ENCODE measurements around the gene MAGEB3.

MAGEB3 gene

DNA sequence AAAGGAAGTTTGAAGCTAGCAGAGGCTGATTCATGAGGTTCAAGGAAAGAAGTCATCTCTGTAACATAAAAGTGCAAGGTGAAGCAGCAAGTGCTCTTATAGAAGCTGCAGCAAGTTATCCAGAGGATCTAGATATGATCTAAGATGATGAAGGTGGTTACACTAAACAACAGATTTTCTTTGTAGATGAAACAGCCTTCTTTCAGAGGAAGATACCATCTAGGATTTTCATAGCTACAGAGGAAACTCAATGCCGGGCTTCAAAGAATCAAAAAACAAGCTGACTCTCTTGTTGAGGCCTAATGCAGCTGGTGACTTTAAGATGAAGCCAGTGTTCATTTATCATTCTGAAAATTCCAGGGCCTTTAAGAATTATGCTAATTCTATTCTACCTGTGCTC, 50.0 kb downstream of the MAGEB3 start:
- no peak overlapping the region for H2AFZ ChIP-seq (ENCODE audit: low read length)
- no peaks in the 10 kb centered on the region for H3F3A ChIP-seq (ENCODE audit: insufficient read depth, low read length)
- H3K79me2 ChIP-seq (ENCODE audit: low read length), result no peaks in the 10 kb centered on the region
- TF ChIP-seq, protein P1, sequence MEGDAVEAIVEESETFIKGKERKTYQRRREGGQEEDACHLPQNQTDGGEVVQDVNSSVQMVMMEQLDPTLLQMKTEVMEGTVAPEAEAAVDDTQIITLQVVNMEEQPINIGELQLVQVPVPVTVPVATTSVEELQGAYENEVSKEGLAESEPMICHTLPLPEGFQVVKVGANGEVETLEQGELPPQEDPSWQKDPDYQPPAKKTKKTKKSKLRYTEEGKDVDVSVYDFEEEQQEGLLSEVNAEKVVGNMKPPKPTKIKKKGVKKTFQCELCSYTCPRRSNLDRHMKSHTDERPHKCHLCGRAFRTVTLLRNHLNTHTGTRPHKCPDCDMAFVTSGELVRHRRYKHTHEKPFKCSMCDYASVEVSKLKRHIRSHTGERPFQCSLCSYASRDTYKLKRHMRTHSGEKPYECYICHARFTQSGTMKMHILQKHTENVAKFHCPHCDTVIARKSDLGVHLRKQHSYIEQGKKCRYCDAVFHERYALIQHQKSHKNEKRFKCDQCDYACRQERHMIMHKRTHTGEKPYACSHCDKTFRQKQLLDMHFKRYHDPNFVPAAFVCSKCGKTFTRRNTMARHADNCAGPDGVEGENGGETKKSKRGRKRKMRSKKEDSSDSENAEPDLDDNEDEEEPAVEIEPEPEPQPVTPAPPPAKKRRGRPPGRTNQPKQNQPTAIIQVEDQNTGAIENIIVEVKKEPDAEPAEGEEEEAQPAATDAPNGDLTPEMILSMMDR (IDR thresholded peaks at IDR 0.05; ENCODE audit: low read length), result no peak
- TF ChIP-seq EZH2 (optimal IDR thresholded peaks at IDR 0.05; ENCODE audit: low read depth, low read length), result no peak
- no peak for TF ChIP-seq EZH2phosphoT487 (IDR thresholded peaks at IDR 0.05; ENCODE audit: low read length)
- H3K9me2 ChIP-seq (replicated peaks; ENCODE audit: insufficient read depth, low read length), result no peaks in the 10 kb centered on the region
- H3K4me2 ChIP-seq (ENCODE audit: low read depth, low read length), result no peak overlapping the region
- H3K36me3 ChIP-seq (replicated peaks; ENCODE audit: insufficient read depth, low read length), result no peaks in the 10 kb centered on the region
- no peak overlapping the region for H3K9ac ChIP-seq (ENCODE audit: low read length)
- H3K27me3 ChIP-seq (replicated peaks; ENCODE audit: insufficient read depth, low read length), result no peaks in the 10 kb centered on the region
- H3K4me3 ChIP-seq (ENCODE audit: low read length), result no peak overlapping the region
- no peaks in the 10 kb centered on the region for H3K9me3 ChIP-seq (replicated peaks; ENCODE audit: insufficient read depth, low read length)
- H4K20me1 ChIP-seq (ENCODE audit: insufficient read depth, low read length), result no peaks in the 10 kb centered on the region
- no peaks in the 10 kb centered on the region for H3K4me1 ChIP-seq (ENCODE audit: low read length)
- no peak for DNase-seq
- no peak overlapping the region for H3K27ac ChIP-seq (ENCODE audit: low read length)

DNA sequence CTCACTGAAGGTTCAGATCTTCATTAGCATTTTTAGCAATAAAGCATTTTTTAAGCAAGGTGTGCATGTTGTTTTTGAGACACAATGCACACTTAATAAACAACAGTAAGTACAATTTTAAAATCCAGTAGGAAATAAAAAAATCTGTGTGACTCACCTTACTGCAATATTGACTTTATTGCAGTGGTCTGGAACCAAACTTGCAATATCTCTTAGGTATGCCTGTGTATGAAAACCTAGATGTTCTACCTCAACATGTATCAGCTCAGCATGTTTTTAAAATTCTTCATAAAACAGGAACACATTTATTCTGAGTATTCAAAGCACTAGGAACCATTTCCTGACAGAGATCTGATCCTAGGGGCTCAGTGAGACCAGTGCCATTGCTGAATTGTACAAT, 52.1 kb downstream of the MAGEB3 start:
- no peaks in the 10 kb centered on the region for H4K20me1 ChIP-seq (ENCODE audit: insufficient read depth, low read length)
- H3K27me3 ChIP-seq (replicated peaks; ENCODE audit: insufficient read depth, low read length), result no peaks in the 10 kb centered on the region
- H3K4me3 ChIP-seq (ENCODE audit: low read length), result no peak overlapping the region
- H3K9me3 ChIP-seq (replicated peaks; ENCODE audit: insufficient read depth, low read length), result no peaks in the 10 kb centered on the region
- H3F3A ChIP-seq (ENCODE audit: insufficient read depth, low read length), result no peaks in the 10 kb centered on the region
- no peaks in the 10 kb centered on the region for H3K79me2 ChIP-seq (ENCODE audit: low read length)
- TF ChIP-seq, protein P1 (IDR thresholded peaks at IDR 0.05; ENCODE audit: low read length), result no peak
- TF ChIP-seq EZH2 (optimal IDR thresholded peaks at IDR 0.05; ENCODE audit: low read depth, low read length) (no peak), EZH2phosphoT487 (IDR thresholded peaks at IDR 0.05; ENCODE audit: low read length) (no peak)
- no peak overlapping the region for H2AFZ ChIP-seq (ENCODE audit: low read length)
- H3K9ac ChIP-seq (ENCODE audit: low read length), result no peak overlapping the region
- H3K36me3 ChIP-seq (replicated peaks; ENCODE audit: insufficient read depth, low read length), result no peaks in the 10 kb centered on the region
- no peaks in the 10 kb centered on the region for H3K4me1 ChIP-seq (ENCODE audit: low read length)
- no peak overlapping the region for H3K27ac ChIP-seq (ENCODE audit: low read length)
- DNase-seq, result no peak
- H3K4me2 ChIP-seq (ENCODE audit: low read depth, low read length), result no peak overlapping the region
- H3K9me2 ChIP-seq (replicated peaks; ENCODE audit: insufficient read depth, low read length), result no peaks in the 10 kb centered on the region

DNA sequence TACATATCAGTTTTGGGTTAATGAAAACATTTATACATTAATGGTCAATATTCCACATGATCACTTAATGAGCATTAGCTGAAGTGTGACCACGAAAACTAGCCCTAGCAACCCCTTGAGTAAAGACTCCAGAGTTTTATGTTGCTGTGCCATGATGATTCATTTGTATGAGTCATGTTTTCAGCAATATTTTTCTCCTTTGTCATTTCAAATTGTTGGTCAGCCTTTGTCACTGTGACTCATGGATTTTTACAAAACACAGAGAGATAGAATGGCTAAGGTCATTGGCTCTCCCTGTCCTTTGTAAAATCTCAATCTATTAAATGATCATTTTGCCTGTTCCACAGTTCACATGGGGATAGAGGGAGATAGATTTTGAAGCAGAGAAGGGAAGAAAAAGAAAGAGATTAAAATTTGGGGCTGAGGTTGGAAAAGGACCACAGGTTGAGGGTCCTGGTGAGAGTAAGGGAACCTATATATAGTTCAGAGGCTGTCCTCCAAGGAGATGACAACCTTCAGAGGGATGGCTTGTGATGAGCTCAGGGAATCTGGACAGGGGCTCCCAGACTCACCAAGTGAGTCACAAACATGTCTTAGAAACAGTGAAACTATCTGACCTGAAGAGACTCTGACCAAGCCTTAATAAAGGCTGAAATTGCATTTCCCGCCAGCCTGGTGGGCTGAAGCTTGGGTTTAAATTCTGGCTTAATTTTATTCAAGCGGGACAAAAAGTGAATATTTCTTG, 53.2 kb downstream of the MAGEB3 start:
- Histone ChIP-seq H3K9me3 (replicated peaks; ENCODE audit: insufficient read depth, low read length) (no peaks in the 10 kb centered on the region), H3K9ac (ENCODE audit: low read length) (no peak overlapping the region), H3K4me1 (ENCODE audit: low read length) (no peaks in the 10 kb centered on the region), H3K9me2 (replicated peaks; ENCODE audit: insufficient read depth, low read length) (no peaks in the 10 kb centered on the region), H3F3A (ENCODE audit: insufficient read depth, low read length) (no peaks in the 10 kb centered on the region), H4K20me1 (ENCODE audit: insufficient read depth, low read length) (no peaks in the 10 kb centered on the region), H3K79me2 (ENCODE audit: low read length) (no peaks in the 10 kb centered on the region), H3K27ac (ENCODE audit: low read length) (no peak overlapping the region), H3K36me3 (replicated peaks; ENCODE audit: insufficient read depth, low read length) (no peaks in the 10 kb centered on the region), H3K27me3 (replicated peaks; ENCODE audit: insufficient read depth, low read length) (no peaks in the 10 kb centered on the region), H2AFZ (ENCODE audit: low read length) (no peak overlapping the region), H3K4me3 (ENCODE audit: low read length) (no peak overlapping the region), H3K4me2 (ENCODE audit: low read depth, low read length) (no peak overlapping the region)
- TF ChIP-seq EZH2 (optimal IDR thresholded peaks at IDR 0.05; ENCODE audit: low read depth, low read length), result no peak
- TF ChIP-seq, protein P1 (IDR thresholded peaks at IDR 0.05; ENCODE audit: low read length), result no peak
- no peak for TF ChIP-seq EZH2phosphoT487 (IDR thresholded peaks at IDR 0.05; ENCODE audit: low read length)
- no peak for DNase-seq

Measured in MM.1S (cell line).